Thyroid gland (tissue), 4 donors: Measurements from ENCODE around the gene ALG12.

Experiments used
- POLR2A ChIP-seq, 2 donors: fragments of 450-650 bp; IDR thresholded peaks; one replicate each; pipeline ENCODE4 v1.6.1; 2017; ENCODE audit warnings: antibody characterized with exemption in 2 of 2, mild to moderate bottlenecking in 2 of 2, moderate library complexity in 1 of 2
- TF ChIP-seq, protein P1 (sequence below), 6 experiments: fragments of 200-600 bp in 3 of 6; fragments of 450-650 bp in 3 of 6; sonication (generic) in 3 of 6; IDR thresholded peaks; one replicate each; pipeline ENCODE4 v1.5.1; 2016 to 2019; ENCODE audit warnings: antibody characterized with exemption in 6 of 6, mild to moderate bottlenecking in 2 of 6, inconsistent platforms in 1 of 6, moderate library complexity in 1 of 6

DNA sequence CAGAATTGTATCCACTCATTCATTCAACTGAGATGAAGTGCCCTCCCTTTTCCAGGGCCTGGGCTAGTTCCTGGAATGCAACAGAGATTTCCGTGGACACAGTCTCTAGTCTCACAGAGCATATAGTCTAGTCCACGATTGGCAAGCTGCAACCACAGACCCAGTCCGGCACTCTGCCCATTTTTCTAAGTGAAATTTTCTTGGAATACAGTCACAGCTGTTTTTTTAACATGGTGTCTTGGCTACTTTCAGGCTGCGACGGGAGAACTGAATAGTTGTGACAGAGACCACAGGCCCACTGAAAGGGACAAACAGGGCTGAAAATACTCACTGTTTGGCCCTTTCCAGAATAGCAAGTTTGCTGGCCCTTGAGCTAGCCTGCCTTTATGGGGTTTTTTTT, 29.2 kb downstream of the ALG12 start:
- TF ChIP-seq, protein P1, sequence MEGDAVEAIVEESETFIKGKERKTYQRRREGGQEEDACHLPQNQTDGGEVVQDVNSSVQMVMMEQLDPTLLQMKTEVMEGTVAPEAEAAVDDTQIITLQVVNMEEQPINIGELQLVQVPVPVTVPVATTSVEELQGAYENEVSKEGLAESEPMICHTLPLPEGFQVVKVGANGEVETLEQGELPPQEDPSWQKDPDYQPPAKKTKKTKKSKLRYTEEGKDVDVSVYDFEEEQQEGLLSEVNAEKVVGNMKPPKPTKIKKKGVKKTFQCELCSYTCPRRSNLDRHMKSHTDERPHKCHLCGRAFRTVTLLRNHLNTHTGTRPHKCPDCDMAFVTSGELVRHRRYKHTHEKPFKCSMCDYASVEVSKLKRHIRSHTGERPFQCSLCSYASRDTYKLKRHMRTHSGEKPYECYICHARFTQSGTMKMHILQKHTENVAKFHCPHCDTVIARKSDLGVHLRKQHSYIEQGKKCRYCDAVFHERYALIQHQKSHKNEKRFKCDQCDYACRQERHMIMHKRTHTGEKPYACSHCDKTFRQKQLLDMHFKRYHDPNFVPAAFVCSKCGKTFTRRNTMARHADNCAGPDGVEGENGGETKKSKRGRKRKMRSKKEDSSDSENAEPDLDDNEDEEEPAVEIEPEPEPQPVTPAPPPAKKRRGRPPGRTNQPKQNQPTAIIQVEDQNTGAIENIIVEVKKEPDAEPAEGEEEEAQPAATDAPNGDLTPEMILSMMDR (IDR thresholded peaks at IDR 0.05) = no peak
- TF ChIP-seq POLR2A (IDR thresholded peaks at IDR 0.05) = no peak
